Fibroblast of lung (primary cell): Measurements from ENCODE around the gene ARHGEF10L. TPM values are rescaled to one million over a fixed set of nuclear protein-coding genes. Genes with fewer than 3 reads are reported as not detected.

ENCODE experiments used
- DNase-seq, 2 donors: peaks; one replicate each; pipeline versions ENCODE4 v3.0.0 to v3.0.0-alpha.2; 2010; ENCODE audit warnings: low read depth in 2 of 2
- H2AFZ ChIP-seq: 2 replicates; pipeline ENCODE4 v1.5.1; 2012; ENCODE audit warnings: low read length, control low read depth, inconsistent platforms
- H3K27ac ChIP-seq: 2 replicates; pipeline ENCODE4 v1.5.1; 2011; ENCODE audit warnings: low read length, control low read depth; ENCODE audit not compliant: insufficient read depth
- H3K27me3 ChIP-seq: 2 replicates; pipeline ENCODE4 v1.5.1; 2011; ENCODE audit warnings: mild to moderate bottlenecking, low read length; ENCODE audit not compliant: control insufficient read depth, insufficient read depth
- H3K36me3 ChIP-seq: 2 replicates; pipeline ENCODE4 v1.5.1; 2011; ENCODE audit warnings: low read length; ENCODE audit not compliant: control insufficient read depth, insufficient read depth
- H3K4me1 ChIP-seq: 2 replicates; pipeline ENCODE4 v1.5.1; 2011; ENCODE audit warnings: low read length; ENCODE audit not compliant: control insufficient read depth, insufficient read depth; ENCODE audit errors: extremely low read depth
- H3K4me2 ChIP-seq: 2 replicates; pipeline ENCODE4 v1.5.1; 2011; ENCODE audit warnings: low read length, control low read depth; ENCODE audit not compliant: insufficient read depth; ENCODE audit errors: extremely low read depth
- H3K4me3 ChIP-seq, 4 experiments: fragments of 200-600 bp in 1 of 4; sonication (generic) in 1 of 4; replicated peaks in 1 of 4; 2 replicates each; pipeline ENCODE4 v1.5.1; 2011 to 2016; ENCODE audit warnings: low read length in 4 of 4, low read depth in 3 of 4, mild to moderate bottlenecking in 3 of 4, control low read depth in 2 of 4, inconsistent platforms in 1 of 4, mixed read lengths in 1 of 4; ENCODE audit not compliant: insufficient read depth in 1 of 4; ENCODE audit errors: control extremely low read depth in 1 of 4
- H3K79me2 ChIP-seq: 2 replicates; pipeline ENCODE4 v1.5.1; 2012; ENCODE audit warnings: mild to moderate bottlenecking, low read length, inconsistent platforms; ENCODE audit not compliant: control insufficient read depth, insufficient read depth
- H3K9ac ChIP-seq: 2 replicates; pipeline ENCODE4 v1.5.1; 2011; ENCODE audit warnings: mild to moderate bottlenecking, low read length, control low read depth; ENCODE audit not compliant: insufficient read depth
- H3K9me3 ChIP-seq: 2 replicates; pipeline ENCODE4 v1.5.1; 2012; ENCODE audit warnings: low read depth, low read length; ENCODE audit not compliant: control insufficient read depth, insufficient read depth
- H4K20me1 ChIP-seq: 2 replicates; pipeline ENCODE4 v1.5.1; 2011; ENCODE audit warnings: low read length; ENCODE audit not compliant: control insufficient read depth, insufficient read depth; ENCODE audit errors: extremely low read depth
- CTCF ChIP-seq, 2 donors: IDR thresholded peaks in 1 of 2; conservative IDR thresholded peaks in 1 of 2; 1 replicate in 1 of 2; 2 replicates in 1 of 2; pipeline ENCODE4 v1.5.1; 2011 to 2012; ENCODE audit warnings: low read length in 2 of 2, control low read depth in 1 of 2, inconsistent platforms in 1 of 2, low read depth in 1 of 2, mild to moderate bottlenecking in 1 of 2
- EZH2 ChIP-seq: IDR thresholded peaks from 2 replicates; pipeline ENCODE4 v1.5.1; 2012; ENCODE audit warnings: low read length, control low read depth, mild to moderate bottlenecking; ENCODE audit errors: missing control alignments
- polyA plus RNA-seq, 2 donors: library from polyadenylated mRNA; depleted of rRNA in 1 of 2; stranded (reverse) in 1 of 2; unstranded in 1 of 2; fragments of >200 nt; gene quantifications; 2 replicates each; pipeline ENCODE4 v1.2.1, GENCODE V29; 2011 to 2012; ENCODE audit warnings: missing spikeins in 1 of 2
- total RNA-seq: library from RNA; depleted of rRNA; stranded (reverse); fragments of >200 nt; gene quantifications from 2 replicates; pipeline ENCODE4 v1.2.1, GENCODE V29; 2014

The ARHGEF10L gene
- total and polyA plus RNA-seq, 2 donors (not counting 1 experiment from before 2014, with no cell fraction given) = 11.2 to 24.3 TPM

DNA sequence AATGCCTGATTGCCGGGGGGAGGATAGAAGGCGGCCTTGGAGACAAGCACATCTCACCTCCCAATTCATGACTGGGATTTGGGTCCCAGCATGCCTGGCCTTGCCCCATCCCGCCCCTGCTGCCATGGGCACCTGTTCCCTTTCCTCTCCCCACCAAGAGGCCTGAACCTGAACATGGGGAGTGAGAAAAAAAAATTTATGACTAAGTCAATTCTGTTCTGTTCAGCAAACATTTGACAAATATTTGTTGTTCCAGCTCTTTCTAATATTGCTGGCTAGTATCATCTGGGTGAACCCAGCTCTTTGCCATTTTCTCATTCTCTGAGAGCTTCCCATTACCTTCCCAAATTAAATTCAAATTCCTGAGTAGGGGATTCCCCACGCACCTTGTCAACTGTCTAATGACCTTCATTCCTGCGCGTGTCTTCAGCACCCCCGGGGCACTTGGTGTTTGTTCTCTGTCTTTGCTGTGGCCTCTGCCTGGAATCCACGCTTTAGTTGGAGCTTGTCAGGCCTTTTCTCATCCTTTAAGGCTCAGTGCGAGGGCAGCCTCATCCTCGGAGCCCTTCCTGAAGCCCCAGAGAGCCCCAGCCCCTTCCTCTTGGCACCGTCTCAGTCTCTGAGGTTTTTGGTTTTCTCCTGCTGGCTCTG, 42.8 kb downstream of the ARHGEF10L start:
- no peak for DNase-seq
- no peaks in the 10 kb centered on the region for H3K27me3 ChIP-seq
- H3K27ac ChIP-seq = no peak overlapping the region
- H3K36me3 ChIP-seq = no peaks in the 10 kb centered on the region
- TF ChIP-seq EZH2 (no peak), CTCF (conservative IDR thresholded peaks at IDR 0.05 in 1 of 2, IDR thresholded peaks at IDR 0.05 in 1 of 2; ENCODE audit: low read depth in 1 of 2, low read length in 2 of 2) (no peak)
- H3K4me3 ChIP-seq = no peak overlapping the region
- H3K9me3 ChIP-seq = no peaks in the 10 kb centered on the region
- H3K4me2 ChIP-seq = no peak overlapping the region
- H3K4me1 ChIP-seq = peaks cover 13% of the 10 kb centered on the region
- no peak overlapping the region for H2AFZ ChIP-seq
- no peaks in the 10 kb centered on the region for H3K79me2 ChIP-seq
- H3K9ac ChIP-seq = no peak overlapping the region
- no peaks in the 10 kb centered on the region for H4K20me1 ChIP-seq

- TF ChIP-seq CTCF (conservative IDR thresholded peaks at IDR 0.05 in 1 of 2, IDR thresholded peaks at IDR 0.05 in 1 of 2; ENCODE audit: low read depth in 1 of 2, low read length in 2 of 2) = no peak
- no peak for TF ChIP-seq EZH2
- H3K9ac ChIP-seq = no peak overlapping the region
- no peaks in the 10 kb centered on the region for H3K9me3 ChIP-seq
- no peak for DNase-seq
- no peak overlapping the region for H3K4me2 ChIP-seq
- H3K4me1 ChIP-seq = peaks cover 23% of the 10 kb centered on the region
- no peaks in the 10 kb centered on the region for H3K79me2 ChIP-seq
- H2AFZ ChIP-seq = no peak overlapping the region
- no peaks in the 10 kb centered on the region for H4K20me1 ChIP-seq
- no peaks in the 10 kb centered on the region for H3K27me3 ChIP-seq
- no peak overlapping the region for H3K27ac ChIP-seq
- no peak overlapping the region for H3K4me3 ChIP-seq
- H3K36me3 ChIP-seq = no peaks in the 10 kb centered on the region
These were observed 45.0 kb downstream of the ARHGEF10L start for GRCh38 chr1:17584539-17584938.

GRCh38 chr1:17585266-17585987, 45.9 kb downstream of the ARHGEF10L start:
- Histone ChIP-seq H3K4me3 (no peak overlapping the region), H4K20me1 (no peaks in the 10 kb centered on the region), H3K27ac (no peak overlapping the region), H3K4me1 (peaks cover 23% of the 10 kb centered on the region), H3K4me2 (no peak overlapping the region), H3K9ac (no peak overlapping the region), H3K9me3 (no peaks in the 10 kb centered on the region), H3K36me3 (no peaks in the 10 kb centered on the region), H2AFZ (no peak overlapping the region), H3K27me3 (no peaks in the 10 kb centered on the region), H3K79me2 (no peaks in the 10 kb centered on the region)
- no peak for DNase-seq
- TF ChIP-seq EZH2 (no peak), CTCF (conservative IDR thresholded peaks at IDR 0.05 in 1 of 2, IDR thresholded peaks at IDR 0.05 in 1 of 2; ENCODE audit: low read depth in 1 of 2, low read length in 2 of 2) (no peak)
